ENCODE data around the gene ADAM12. TPM values are rescaled to one million over a fixed set of nuclear protein-coding genes. Genes with fewer than 3 reads are reported as not detected.
"Not testable (repeated sequence)": the region's sequence is repeated elsewhere in the genome, so short reads cannot be mapped to it uniquely, and the experiment has no call there.

Gene ADAM12
- total and polyA plus RNA-seq, 10 of the 15 experiments (the other 5 are each of a cell fraction or from before 2014, with no cell fraction given), result under 0.01 to 0.62 (median 0.04) TPM; not detected in 5

DNA sequence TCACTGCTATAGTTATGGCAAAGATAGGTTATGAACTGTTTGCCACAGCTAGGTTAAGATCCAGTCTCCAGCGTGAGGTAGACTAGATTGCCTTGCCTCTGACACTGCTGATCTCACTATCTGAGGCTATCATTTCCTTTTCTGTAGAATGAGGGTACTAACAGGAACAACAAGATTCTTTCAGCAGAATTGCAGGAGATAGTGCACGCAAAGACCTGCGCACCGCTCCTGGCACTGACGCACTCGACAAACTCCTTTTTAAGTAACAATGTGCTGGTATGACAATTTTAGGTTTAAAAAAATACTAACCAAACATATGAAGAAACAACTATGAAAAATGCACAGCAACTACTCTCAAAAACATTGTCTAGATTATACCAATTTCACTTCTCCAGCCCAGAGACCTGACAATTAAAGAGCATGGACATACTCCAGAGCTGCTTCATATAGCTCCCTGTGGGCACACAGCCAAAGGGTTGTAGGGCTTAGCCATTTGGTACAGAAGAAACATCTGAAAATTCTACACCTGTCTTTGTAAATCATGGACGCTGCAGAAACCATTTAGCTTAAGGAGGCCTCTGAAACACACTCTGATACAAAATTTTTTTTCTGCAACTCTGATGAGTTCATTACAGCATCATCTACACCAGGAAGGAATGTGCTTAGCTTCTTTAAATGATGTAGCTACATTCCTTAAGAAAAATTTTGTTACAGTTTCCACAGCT is 7.8 kb downstream of the ADAM12 start:
- no TSS peak for BruUV-seq (replicated peaks)
- no peak overlapping the region for H3K4me2 ChIP-seq (ENCODE audit: control insufficient read depth, insufficient read depth)
- no peak overlapping the region for H3K4me3 ChIP-seq
- H3K36me3 ChIP-seq (ENCODE audit: control insufficient read depth in 2 of 2, insufficient read depth in 2 of 2, low read length in 1 of 2), result no peaks in the 10 kb centered on the region
- WGBS (ENCODE audit: insufficient coverage, insufficient replicate concordance, low lambda C conversion rate, missing lambda C conversion rate), result 67% methylated on average over 7 of the region's 7 CpGs
- no peaks in the 10 kb centered on the region for H3K79me2 ChIP-seq (ENCODE audit: control insufficient read depth, insufficient read depth, low read length)
- no peaks in the 10 kb centered on the region for H4K20me1 ChIP-seq (ENCODE audit: control insufficient read depth, insufficient read depth)
- no peaks in the 10 kb centered on the region for H3K9me3 ChIP-seq (replicated peaks; ENCODE audit: control insufficient read depth, insufficient read depth, low read length)
- no peak overlapping the region for H3K9ac ChIP-seq (ENCODE audit: control insufficient read depth, insufficient read depth, low read length)
- no peaks in the 10 kb centered on the region for H3K27me3 ChIP-seq (replicated peaks in 1 of 2; ENCODE audit: control insufficient read depth in 2 of 2, insufficient read depth in 2 of 2, low read length in 1 of 2)
- H3K4me1 ChIP-seq (ENCODE audit: control insufficient read depth, insufficient read depth, low read length), result no peaks in the 10 kb centered on the region
- intact Hi-C loops (cut with micrococcal nuclease; ENCODE audit: unreplicated experiment), result no loop called here
- SMC1A ChIA-PET (ENCODE audit: uncharacterized antibody, unreplicated experiment), result no interaction called here
- DNase-seq (ENCODE audit: low read depth, low spot score), result no peak
- no peak overlapping the region for H2AFZ ChIP-seq (ENCODE audit: control insufficient read depth, low read depth, low read length)
- in situ Hi-C loops (cut with MboI), result no loop called here
- RAD21 ChIA-PET (ENCODE audit: unreplicated experiment), result no interaction called here
- ATAC-seq, result no peak
- CTCF ChIA-PET, result no interaction called here
- TF ChIP-seq, protein P1, sequence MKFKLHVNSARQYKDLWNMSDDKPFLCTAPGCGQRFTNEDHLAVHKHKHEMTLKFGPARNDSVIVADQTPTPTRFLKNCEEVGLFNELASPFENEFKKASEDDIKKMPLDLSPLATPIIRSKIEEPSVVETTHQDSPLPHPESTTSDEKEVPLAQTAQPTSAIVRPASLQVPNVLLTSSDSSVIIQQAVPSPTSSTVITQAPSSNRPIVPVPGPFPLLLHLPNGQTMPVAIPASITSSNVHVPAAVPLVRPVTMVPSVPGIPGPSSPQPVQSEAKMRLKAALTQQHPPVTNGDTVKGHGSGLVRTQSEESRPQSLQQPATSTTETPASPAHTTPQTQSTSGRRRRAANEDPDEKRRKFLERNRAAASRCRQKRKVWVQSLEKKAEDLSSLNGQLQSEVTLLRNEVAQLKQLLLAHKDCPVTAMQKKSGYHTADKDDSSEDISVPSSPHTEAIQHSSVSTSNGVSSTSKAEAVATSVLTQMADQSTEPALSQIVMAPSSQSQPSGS (IDR thresholded peaks at IDR 0.05; ENCODE audit: low read length), result no peak
- TF ChIP-seq, protein P2, sequence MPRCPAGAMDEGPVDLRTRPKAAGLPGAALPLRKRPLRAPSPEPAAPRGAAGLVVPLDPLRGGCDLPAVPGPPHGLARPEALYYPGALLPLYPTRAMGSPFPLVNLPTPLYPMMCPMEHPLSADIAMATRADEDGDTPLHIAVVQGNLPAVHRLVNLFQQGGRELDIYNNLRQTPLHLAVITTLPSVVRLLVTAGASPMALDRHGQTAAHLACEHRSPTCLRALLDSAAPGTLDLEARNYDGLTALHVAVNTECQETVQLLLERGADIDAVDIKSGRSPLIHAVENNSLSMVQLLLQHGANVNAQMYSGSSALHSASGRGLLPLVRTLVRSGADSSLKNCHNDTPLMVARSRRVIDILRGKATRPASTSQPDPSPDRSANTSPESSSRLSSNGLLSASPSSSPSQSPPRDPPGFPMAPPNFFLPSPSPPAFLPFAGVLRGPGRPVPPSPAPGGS (IDR thresholded peaks at IDR 0.05; ENCODE audit: borderline replicate concordance, insufficient read depth, low read depth, low read length, poor library complexity, severe bottlenecking), result no peak
- no peak for TF ChIP-seq YBX1 (IDR thresholded peaks at IDR 0.05)
- TF ChIP-seq CEBPB (IDR thresholded peaks at IDR 0.05; ENCODE audit: borderline replicate concordance in 1 of 2, low read depth in 2 of 2, low read length in 2 of 2), result no peak
- TF ChIP-seq NFXL1 (IDR thresholded peaks at IDR 0.05; ENCODE audit: borderline replicate concordance), result no peak
- no peak for TF ChIP-seq SMAD5 (IDR thresholded peaks at IDR 0.05; ENCODE audit: low read depth)
- no peak for TF ChIP-seq KDM1A (IDR thresholded peaks at IDR 0.05; ENCODE audit: borderline replicate concordance)
- TF ChIP-seq TARDBP (IDR thresholded peaks at IDR 0.05; ENCODE audit: borderline replicate concordance), result no peak
- H3K27ac ChIP-seq (ENCODE audit: control insufficient read depth, insufficient read depth), result no peak overlapping the region
- POLR2A ChIA-PET, result no interaction called here
- FAIRE-seq, result no peak

DNA sequence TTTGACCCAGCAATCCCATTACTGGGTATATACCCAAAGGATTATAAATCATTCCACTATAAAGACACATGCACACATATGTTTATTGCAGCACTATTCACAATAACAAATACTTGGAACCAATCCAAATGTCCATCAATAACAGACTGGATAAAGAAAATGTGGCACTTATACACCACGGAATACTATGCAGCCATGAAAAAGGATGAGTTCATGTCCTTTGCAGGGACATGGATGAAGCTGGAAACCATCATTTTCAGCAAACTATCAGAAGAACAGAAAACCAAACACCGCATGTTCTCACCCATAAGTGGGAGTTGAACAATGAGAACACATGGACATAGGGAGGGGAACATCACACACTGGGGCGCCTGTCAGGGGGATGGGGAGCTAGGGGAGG is 9.1 kb downstream of the ADAM12 start:
- H2AFZ ChIP-seq (ENCODE audit: control insufficient read depth, low read depth, low read length); DNase-seq (ENCODE audit: low read depth, low spot score); H3K4me2 ChIP-seq (ENCODE audit: control insufficient read depth, insufficient read depth); H3K27ac ChIP-seq (ENCODE audit: control insufficient read depth, insufficient read depth); FAIRE-seq; H3K9me3 ChIP-seq (replicated peaks; ENCODE audit: control insufficient read depth, insufficient read depth, low read length); RAD21 ChIA-PET (ENCODE audit: unreplicated experiment); H3K4me3 ChIP-seq; H3K9ac ChIP-seq (ENCODE audit: control insufficient read depth, insufficient read depth, low read length); H3K27me3 ChIP-seq (replicated peaks in 1 of 2; ENCODE audit: control insufficient read depth in 2 of 2, insufficient read depth in 2 of 2, low read length in 1 of 2); ATAC-seq; CTCF ChIA-PET; intact Hi-C loops (cut with micrococcal nuclease; ENCODE audit: unreplicated experiment); H4K20me1 ChIP-seq (ENCODE audit: control insufficient read depth, insufficient read depth); H3K79me2 ChIP-seq (ENCODE audit: control insufficient read depth, insufficient read depth, low read length); POLR2A ChIA-PET; in situ Hi-C loops (cut with MboI); BruUV-seq (replicated peaks); SMC1A ChIA-PET (ENCODE audit: uncharacterized antibody, unreplicated experiment); H3K36me3 ChIP-seq (ENCODE audit: control insufficient read depth in 2 of 2, insufficient read depth in 2 of 2, low read length in 1 of 2); H3K4me1 ChIP-seq (ENCODE audit: control insufficient read depth, insufficient read depth, low read length): not testable (repeated sequence)
- 19% methylated on average over 2 of the region's 3 CpGs for WGBS (ENCODE audit: insufficient coverage, insufficient replicate concordance, low lambda C conversion rate, missing lambda C conversion rate)

All from GM12878 (cell line).